Endodermal cell (in vitro differentiated cells): ENCODE results near the gene MUC15. TPM values are rescaled to one million over a fixed set of nuclear protein-coding genes. Genes with fewer than 3 reads are reported as not detected.

ENCODE experiments used
- DNase-seq: peaks from one replicate; pipeline ENCODE4 v3.0.0-alpha.2; 2017
- H3K27ac ChIP-seq: 2 replicates; pipeline ENCODE4 v1.5.1; 2013; ENCODE audit warnings: mild to moderate bottlenecking, low read depth, low read length, moderate library complexity
- H3K27me3 ChIP-seq: 2 replicates; pipeline ENCODE4 v1.6.1; 2013; ENCODE audit warnings: mild to moderate bottlenecking, low read length, moderate library complexity; ENCODE audit not compliant: insufficient read depth, control insufficient read depth, poor library complexity, severe bottlenecking
- H3K36me3 ChIP-seq: 2 replicates; pipeline ENCODE4 v1.7.0; 2013; ENCODE audit warnings: mild to moderate bottlenecking, low read length, moderate library complexity; ENCODE audit not compliant: control insufficient read depth, insufficient read depth
- H3K4me1 ChIP-seq: one replicate; pipeline ENCODE4 v1.7.0; 2013; ENCODE audit warnings: low read length; ENCODE audit not compliant: control insufficient read depth, insufficient read depth
- H3K4me3 ChIP-seq: 2 replicates; pipeline ENCODE4 v1.5.1; 2013; ENCODE audit warnings: mild to moderate bottlenecking, low read length, moderate library complexity
- H3K9ac ChIP-seq: 2 replicates; pipeline ENCODE4 v1.6.1; 2013; ENCODE audit warnings: mild to moderate bottlenecking, low read length, moderate library complexity; ENCODE audit not compliant: poor library complexity, severe bottlenecking; ENCODE audit errors: extremely low read depth
- H3K9me3 ChIP-seq: 2 replicates; pipeline ENCODE4 v1.6.1; 2013; ENCODE audit warnings: mild to moderate bottlenecking, low read length, moderate library complexity; ENCODE audit not compliant: control insufficient read depth
- H3K27ac Mint-ChIP-seq: 2 replicates; pipeline ENCODE4 v1.8.0; 2020; ENCODE audit warnings: mixed read lengths
- H3K27me3 Mint-ChIP-seq: 2 replicates; pipeline ENCODE4 v1.8.0; 2021; ENCODE audit warnings: mild to moderate bottlenecking, mixed read lengths; ENCODE audit not compliant: insufficient read depth
- H3K36me3 Mint-ChIP-seq: 2 replicates; pipeline ENCODE4 v1.8.0; 2020; ENCODE audit warnings: low read depth, mixed read lengths
- H3K4me1 Mint-ChIP-seq: 2 replicates; pipeline ENCODE4 v1.8.0; 2020; ENCODE audit warnings: mixed read lengths
- H3K4me3 Mint-ChIP-seq: 2 replicates; pipeline ENCODE4 v1.8.0; 2020; ENCODE audit warnings: mild to moderate bottlenecking, moderate library complexity, mixed read lengths
- H3K9me3 Mint-ChIP-seq: 2 replicates; pipeline ENCODE4 v1.8.0; 2020; ENCODE audit warnings: mild to moderate bottlenecking, mixed read lengths
- WGBS, 2 experiments: methylation state at CpG; one replicate each; pipeline versions ENCODE4 v1.1.5 to v1.1.7; 2013; ENCODE audit warnings: missing lambda C conversion rate in 2 of 2, mixed read lengths in 1 of 2; ENCODE audit not compliant: insufficient coverage in 1 of 2, insufficient read length in 1 of 2; 5-methylcytosine and 5-hydroxymethylcytosine counted together
- total RNA-seq, 2 donors: library from RNA; stranded (reverse); fragmentation: NEBNext Ultra II Directional in 1 of 2; extraction: Animal tissue kit (Norgen Biotek cat#: 25700) in 1 of 2; gene quantifications; 2 replicates in 1 of 2; 3 replicates in 1 of 2; pipeline ENCODE4 v1.2.1, GENCODE V29; 2021
- TF ChIP-seq, protein P1 (sequence below): fragments of 200-600 bp; sonication (generic); conservative IDR thresholded peaks from 2 replicates; pipeline ENCODE4 v1.5.0; 2021; ENCODE audit warnings: antibody characterized with exemption, mild to moderate bottlenecking

Gene MUC15
- total RNA-seq, 2 donors from 2014 or later: not detected

DNA sequence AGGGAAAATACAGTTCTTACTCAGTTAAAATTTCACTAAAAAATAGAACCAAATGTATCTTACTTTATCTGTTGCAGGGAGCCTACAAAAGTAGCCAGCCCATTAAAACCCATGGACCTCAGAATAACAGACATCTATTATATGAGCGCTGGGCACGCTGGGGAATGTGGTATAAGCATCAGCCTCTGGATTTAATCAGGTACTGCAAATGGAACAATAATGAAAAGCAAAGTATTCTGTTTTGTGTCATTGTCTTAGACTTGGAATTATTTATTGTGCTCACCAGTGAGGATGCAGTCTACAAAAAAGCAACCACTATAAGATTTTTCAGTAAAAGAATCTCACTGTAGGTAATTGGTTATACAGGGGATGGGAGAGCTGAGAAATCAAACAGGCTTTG is 30.2 kb downstream of the MUC15 start:
- Histone ChIP-seq H3K4me3 (no peak overlapping the region), H3K9me3 (no peaks in the 10 kb centered on the region), H3K36me3 (no peaks in the 10 kb centered on the region), H3K27ac (no peak overlapping the region), H3K27me3 (no peaks in the 10 kb centered on the region), H3K9ac (no peak overlapping the region), H3K4me1 (no peaks in the 10 kb centered on the region)
- Mint-ChIP-seq H3K27ac (no peak overlapping the region), H3K4me3 (no peak overlapping the region), H3K9me3 (no peaks in the 10 kb centered on the region), H3K4me1 (no peaks in the 10 kb centered on the region), H3K36me3 (no peaks in the 10 kb centered on the region), H3K27me3 (peaks cover 3% of the 10 kb centered on the region)
- DNase-seq: no peak
- WGBS, 2 experiments: 83 to 94% methylated on average over 2 of the region's 2 CpGs
- TF ChIP-seq, protein P1, sequence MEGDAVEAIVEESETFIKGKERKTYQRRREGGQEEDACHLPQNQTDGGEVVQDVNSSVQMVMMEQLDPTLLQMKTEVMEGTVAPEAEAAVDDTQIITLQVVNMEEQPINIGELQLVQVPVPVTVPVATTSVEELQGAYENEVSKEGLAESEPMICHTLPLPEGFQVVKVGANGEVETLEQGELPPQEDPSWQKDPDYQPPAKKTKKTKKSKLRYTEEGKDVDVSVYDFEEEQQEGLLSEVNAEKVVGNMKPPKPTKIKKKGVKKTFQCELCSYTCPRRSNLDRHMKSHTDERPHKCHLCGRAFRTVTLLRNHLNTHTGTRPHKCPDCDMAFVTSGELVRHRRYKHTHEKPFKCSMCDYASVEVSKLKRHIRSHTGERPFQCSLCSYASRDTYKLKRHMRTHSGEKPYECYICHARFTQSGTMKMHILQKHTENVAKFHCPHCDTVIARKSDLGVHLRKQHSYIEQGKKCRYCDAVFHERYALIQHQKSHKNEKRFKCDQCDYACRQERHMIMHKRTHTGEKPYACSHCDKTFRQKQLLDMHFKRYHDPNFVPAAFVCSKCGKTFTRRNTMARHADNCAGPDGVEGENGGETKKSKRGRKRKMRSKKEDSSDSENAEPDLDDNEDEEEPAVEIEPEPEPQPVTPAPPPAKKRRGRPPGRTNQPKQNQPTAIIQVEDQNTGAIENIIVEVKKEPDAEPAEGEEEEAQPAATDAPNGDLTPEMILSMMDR: no peak

DNA sequence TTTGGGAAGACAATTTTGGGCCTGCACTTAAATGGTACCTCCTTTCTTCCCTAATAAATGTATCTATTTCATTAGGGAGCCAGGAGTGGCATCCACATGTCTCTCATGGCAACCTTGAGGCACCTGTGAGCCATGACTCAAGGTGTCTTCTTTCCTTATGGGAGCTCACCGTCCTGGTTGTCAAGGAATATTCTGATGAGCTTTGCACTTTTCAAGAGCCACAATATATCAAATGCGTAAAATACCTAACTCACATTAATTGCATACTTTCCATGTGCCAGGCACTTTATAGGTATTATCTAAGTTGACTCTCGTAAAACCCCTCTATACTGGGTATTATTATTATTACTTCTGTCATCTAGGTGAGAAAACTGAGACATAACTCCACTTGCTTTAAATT is 32.5 kb downstream of the MUC15 start:
- Histone ChIP-seq H3K36me3 (no peaks in the 10 kb centered on the region), H3K27me3 (no peaks in the 10 kb centered on the region), H3K4me3 (no peak overlapping the region), H3K4me1 (no peaks in the 10 kb centered on the region), H3K9me3 (no peaks in the 10 kb centered on the region), H3K27ac (no peak overlapping the region), H3K9ac (no peak overlapping the region)
- H3K4me1 Mint-ChIP-seq: no peaks in the 10 kb centered on the region
- WGBS, 2 experiments: 96% methylated on average over 3 of the region's 3 CpGs; no CpG with 5 or more reads in 1 of the 2 experiments
- peaks cover 3% of the 10 kb centered on the region for H3K27me3 Mint-ChIP-seq
- TF ChIP-seq, protein P1: no peak
- H3K27ac Mint-ChIP-seq: no peak overlapping the region
- no peaks in the 10 kb centered on the region for H3K9me3 Mint-ChIP-seq
- H3K36me3 Mint-ChIP-seq: no peaks in the 10 kb centered on the region
- DNase-seq: no peak
- no peak overlapping the region for H3K4me3 Mint-ChIP-seq

DNA sequence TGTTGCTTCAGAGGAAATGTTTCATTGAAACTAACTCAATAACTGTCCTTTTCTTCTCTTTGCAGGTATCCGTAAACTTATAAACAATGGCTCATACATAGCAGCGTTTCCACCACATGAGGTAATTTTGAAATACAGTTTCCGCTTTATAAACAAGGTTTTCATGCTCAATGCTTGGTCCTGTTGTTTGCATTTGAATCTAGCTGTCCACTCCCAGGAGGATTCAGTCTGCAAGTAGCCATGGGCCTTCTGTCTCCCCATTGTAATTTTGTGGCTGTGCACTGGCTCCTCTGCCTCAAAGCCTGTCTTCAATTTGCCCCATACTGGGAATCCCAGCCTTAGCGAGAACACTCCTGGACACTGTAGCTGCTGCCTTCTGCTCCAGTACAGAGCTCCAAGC is 34.7 kb downstream of the MUC15 start:
- Mint-ChIP-seq H3K27ac (no peak overlapping the region), H3K27me3 (peaks cover 3% of the 10 kb centered on the region), H3K36me3 (no peaks in the 10 kb centered on the region), H3K4me3 (no peak overlapping the region), H3K9me3 (no peaks in the 10 kb centered on the region), H3K4me1 (no peaks in the 10 kb centered on the region)
- TF ChIP-seq, protein P1: no peak
- no peaks in the 10 kb centered on the region for H3K27me3 ChIP-seq
- no peak for DNase-seq
- no peaks in the 10 kb centered on the region for H3K9me3 ChIP-seq
- no peak overlapping the region for H3K27ac ChIP-seq
- H3K4me3 ChIP-seq: no peak overlapping the region
- no peaks in the 10 kb centered on the region for H3K36me3 ChIP-seq
- H3K9ac ChIP-seq: no peak overlapping the region
- no peaks in the 10 kb centered on the region for H3K4me1 ChIP-seq
- WGBS, 2 experiments: 94% methylated on average over 4 of the region's 4 CpGs
